Measurements from ENCODE around the gene PLEKHA7.

PLEKHA7 gene

DNA sequence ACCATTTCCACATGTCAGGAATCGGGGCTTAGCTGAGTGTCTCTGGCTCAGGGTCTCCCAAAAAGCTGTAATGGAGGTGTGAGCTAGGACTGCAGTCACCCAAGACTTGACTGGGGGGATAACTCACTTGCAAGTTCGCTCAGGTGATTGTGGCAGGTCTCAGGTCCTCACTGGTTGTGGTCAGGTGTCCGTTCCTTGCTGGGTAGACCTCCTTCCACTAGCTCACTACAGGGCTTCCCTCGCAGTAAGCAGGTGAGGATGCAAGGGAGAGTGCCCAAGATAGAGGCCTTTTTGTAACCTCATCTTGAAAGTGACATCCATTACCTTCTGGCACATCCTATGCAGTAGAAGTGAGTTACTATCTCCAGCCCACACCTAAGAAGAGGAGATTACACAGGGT, 246.3 kb downstream of the PLEKHA7 start:
- DNase-seq = no peak

- DNase-seq = no peak
Measured at GRCh38 chr11:16767137-16767536, 247.1 kb downstream of the PLEKHA7 start.

DNA sequence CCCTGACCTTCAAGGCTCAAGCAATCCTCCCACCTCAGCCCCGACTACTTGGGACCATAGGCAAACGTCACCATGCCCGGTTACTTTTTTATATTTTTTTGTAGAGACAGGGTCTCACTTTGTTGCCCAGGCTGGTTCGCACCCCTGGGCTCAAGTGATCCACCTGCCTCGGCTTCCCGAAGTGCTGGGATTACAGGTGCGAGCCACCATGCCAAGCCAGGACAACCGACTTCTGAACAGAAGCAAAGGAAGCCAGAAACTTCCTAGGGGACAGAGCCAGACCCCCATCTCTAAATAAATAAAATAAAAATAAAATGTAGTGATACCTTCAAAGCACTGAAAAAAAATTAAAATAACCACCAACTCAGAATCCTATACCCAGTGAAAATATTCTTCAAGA, 249.3 kb downstream of the PLEKHA7 start:
- no peak for DNase-seq

- no peak for DNase-seq
Measured at GRCh38 chr11:16763746-16764145, 250.5 kb downstream of the PLEKHA7 start.

DNA sequence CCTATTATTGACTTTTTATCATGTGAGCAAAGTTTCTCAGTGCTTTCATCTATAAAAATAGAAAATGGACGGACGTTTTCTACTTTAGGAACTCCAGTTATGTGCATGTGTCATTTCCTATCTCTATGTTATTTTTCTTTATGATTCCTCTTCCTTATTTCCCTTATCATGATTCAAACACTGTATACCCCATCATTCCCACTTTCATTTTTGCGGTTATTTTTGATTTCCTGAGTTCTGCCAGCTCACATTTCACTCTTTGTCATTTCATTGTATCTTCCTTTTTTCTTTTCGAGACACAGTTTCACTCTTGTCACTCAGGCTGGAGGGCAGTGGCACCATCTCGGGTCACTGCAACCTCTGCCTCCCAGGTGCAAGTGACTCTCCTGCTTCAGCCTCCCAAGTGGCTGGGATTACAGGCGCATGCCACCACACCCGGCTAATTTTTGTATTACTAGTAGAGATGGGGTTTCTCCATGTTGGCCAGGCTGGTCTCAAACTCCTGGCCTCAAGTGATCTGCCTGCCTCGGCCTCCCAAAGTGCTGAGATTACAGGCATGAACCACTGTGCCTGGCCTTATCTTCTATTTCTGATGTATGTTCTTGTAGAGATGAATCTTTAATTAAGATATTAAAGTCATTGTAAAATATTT, 254.2 kb downstream of the PLEKHA7 start:
- DNase-seq = no peak

DNA sequence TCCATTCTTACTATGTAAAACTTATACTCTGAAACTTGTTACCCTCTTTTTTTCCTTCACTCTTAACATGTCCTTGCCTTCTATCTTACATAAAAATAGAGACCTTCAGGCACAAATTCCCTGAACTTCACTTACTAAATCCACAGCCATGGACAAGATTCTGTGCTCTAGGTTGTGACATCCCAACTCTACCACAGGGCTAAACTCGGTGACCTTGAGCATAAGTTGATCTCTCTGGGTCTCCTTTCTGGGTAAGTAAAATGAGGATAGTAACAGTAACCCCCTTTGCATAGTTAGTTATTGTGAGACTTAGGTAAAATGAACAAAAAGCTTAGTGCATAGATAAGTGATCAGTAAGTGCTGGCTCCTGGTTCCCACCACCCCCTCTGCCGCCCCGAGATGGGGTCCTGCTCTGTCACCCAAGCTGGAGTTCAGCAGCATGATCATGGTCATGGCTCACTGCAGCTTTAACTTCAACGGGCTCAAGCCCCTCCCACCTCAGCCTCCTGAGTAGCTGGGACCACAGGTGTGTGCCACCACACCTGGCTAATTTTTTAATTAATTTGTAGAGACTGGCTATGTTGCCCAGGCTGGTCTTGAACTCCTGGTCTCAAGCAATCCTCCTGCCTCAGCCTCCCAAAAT, 255.7 kb downstream of the PLEKHA7 start:
- DNase-seq = no peak

- no peak for DNase-seq
Measured at GRCh38 chr11:16750417-16750816, 263.8 kb downstream of the PLEKHA7 start.

DNA sequence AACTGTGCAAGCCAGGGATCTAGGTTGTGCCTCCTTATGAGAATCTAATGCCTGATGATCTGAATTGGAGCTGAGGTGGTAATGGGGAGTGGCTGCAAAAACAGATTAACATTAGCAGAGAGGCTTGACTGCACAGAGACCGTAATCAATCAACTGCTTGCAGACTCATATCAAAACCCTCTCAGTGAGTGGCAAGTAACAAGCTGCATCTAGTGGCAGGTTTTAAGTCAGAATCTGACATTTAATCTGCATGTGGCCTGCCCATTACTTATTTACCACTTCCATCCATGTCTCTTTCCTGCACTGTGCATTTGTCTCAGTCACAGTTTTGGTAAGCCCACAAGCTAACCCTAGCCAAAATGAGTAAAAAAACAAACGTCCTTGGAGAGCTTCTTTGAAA, 264.5 kb downstream of the PLEKHA7 start:
- DNase-seq = no peak

GRCh38 chr11:16749092-16749491, 265.1 kb downstream of the PLEKHA7 start:
- DNase-seq = no peak

- no peak for DNase-seq
Measured at GRCh38 chr11:16745950-16746605, 268.1 kb downstream of the PLEKHA7 start.

DNA sequence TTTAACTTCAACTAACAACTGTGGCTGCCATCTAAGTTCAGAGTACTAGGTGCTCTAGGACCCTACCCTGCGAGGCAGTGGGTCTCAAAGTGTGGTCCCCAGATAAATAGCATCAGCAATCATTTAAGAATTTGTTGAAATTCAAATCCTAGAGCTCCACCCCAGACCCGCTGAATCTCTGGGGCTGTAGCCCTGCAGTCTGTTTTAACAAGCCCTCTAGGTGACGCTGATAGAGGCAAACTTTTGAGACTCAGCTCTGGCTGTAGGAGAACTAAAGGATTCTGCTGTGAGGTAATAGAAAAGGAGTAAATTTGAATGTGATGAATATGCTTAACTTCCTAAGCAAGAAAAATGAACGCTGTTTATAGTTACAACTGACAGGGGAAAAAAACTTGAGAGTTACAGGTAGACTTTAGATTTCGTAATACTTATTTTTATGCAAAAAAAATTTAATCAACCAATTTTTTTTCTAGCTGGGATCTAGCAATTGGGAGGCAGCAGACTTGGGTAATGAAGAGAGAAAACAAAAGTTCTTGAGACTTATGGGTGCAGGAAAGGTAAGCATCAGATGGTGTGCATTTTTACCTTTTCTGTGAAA, 270.0 kb downstream of the PLEKHA7 start:
- DNase-seq = no peak

DNA sequence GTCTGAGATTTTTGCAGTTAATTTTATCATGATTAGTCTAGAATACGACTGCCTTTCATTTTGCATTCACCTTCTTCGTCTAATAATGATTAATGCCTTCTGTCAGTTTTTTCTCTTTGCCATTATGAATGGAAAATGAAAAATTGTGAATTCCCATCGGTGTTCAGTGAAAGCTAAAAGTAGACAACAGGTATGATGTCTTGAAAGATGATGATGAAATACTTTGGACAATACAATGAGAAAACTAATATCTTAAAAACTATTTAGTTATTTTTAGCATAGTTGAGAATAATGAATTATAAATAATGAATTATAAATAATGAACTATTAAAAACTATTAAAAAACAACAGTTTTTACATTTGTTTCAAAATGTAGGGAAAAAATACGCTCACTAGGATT, 270.7 kb downstream of the PLEKHA7 start:
- no peak for DNase-seq

GRCh38 chr11:16741473-16741872, 272.7 kb downstream of the PLEKHA7 start:
- DNase-seq = no peak

DNA sequence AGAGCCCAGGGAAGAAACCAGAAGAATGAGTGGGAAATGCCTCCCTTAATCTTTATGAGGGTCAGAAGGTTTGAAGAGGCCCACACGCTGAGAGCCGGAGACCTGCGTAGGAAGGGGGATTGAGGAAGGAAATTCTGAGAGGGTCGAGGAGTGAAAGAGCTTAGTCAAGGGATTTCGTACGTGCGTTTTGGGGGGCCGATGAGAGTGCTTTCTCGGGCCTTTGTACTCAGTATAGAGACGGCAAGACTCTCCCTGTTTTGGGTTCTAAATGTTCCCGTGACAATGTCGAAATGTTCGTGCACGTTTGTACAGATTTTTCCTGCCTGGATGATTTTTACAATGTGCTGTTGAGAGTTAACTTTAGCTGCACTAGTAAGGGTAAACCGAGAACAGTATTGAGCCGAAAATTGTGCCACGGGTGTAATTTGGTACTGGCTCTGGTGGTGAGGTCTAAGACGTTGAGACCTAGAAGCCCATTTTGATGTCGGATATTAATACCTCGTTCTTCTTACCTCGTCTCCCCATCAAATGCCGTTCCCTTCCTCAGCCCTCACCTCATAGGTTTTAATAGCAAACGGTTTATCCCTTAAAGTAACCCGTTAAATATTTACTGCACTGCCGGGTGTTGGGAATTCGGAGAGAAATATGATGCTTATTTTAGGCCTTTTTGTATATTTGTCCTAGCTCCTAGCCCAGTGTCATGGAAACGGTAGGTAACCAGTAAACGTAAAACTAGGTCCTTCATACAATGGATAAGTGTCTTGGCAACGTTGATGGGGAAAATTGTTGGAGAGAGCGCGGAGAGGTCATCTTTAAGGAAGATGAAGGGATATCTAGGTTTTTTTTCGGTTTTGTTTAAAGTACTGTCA, 275.0 kb downstream of the PLEKHA7 start:
- DNase-seq = peak; percentile 4

GRCh38 chr11:16738193-16738946, 275.8 kb downstream of the PLEKHA7 start, which contains the start of gene C11orf58:
Gene C11orf58 (plus strand): TSS chr11:16738647. CDS start chr11:16738779, 132 bp downstream.
- DNase-seq = peak; percentile 98

GRCh38 chr11:16737818-16738192, 276.4 kb downstream of the PLEKHA7 start:
- DNase-seq = no peak

Data from NCI-H774 (cell line).